Measurements from ENCODE around the gene ZC3H12A.

GRCh38 chr1:37498872-37499617 lies 24.7 kb downstream of the ZC3H12A start:
- TF ChIP-seq CTCF (IDR thresholded peaks at IDR 0.05) = no peak
- TF ChIP-seq POLR2A (IDR thresholded peaks at IDR 0.05) = no peak

Data from testis (tissue), 2 donors.